Breast epithelium (tissue), 3 donors: ENCODE results near the gene OSBPL9.

Experiments
- POLR2AphosphoS5 ChIP-seq, 3 donors: sonication (generic); formaldehyde crosslinking; IDR thresholded peaks; one replicate each; pipeline ENCODE4 v1.6.1; 2017; ENCODE audit warnings: antibody characterized with exemption in 3 of 3
- TF ChIP-seq, protein P1 (sequence below), 3 donors: fragments of 450-650 bp; IDR thresholded peaks; one replicate each; pipeline ENCODE4 v1.5.1; 2016 to 2017; ENCODE audit warnings: antibody characterized with exemption in 3 of 3, mild to moderate bottlenecking in 3 of 3, moderate library complexity in 3 of 3

DNA sequence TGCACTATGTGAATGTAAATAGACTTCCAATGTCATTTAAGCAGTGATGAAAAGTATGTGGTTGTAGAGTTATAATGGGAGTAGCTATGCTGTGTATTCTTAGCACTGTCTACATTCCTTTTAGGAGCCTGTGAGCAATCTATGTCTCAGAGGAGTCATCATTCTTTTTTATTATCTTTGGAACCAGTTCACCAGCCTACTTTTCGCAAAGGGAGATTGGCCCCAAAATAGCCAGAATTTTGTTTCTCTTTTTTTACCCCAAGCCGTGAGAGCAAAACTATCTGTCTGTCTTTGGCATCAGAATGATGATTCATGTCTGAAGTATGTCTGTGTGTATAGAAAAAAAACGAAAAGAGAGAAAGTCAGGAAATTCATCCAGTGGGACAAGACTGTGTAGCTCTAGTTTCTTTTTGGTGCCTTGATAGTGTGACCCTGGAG, 44.2 kb downstream of the OSBPL9 start:
- TF ChIP-seq, protein P1, sequence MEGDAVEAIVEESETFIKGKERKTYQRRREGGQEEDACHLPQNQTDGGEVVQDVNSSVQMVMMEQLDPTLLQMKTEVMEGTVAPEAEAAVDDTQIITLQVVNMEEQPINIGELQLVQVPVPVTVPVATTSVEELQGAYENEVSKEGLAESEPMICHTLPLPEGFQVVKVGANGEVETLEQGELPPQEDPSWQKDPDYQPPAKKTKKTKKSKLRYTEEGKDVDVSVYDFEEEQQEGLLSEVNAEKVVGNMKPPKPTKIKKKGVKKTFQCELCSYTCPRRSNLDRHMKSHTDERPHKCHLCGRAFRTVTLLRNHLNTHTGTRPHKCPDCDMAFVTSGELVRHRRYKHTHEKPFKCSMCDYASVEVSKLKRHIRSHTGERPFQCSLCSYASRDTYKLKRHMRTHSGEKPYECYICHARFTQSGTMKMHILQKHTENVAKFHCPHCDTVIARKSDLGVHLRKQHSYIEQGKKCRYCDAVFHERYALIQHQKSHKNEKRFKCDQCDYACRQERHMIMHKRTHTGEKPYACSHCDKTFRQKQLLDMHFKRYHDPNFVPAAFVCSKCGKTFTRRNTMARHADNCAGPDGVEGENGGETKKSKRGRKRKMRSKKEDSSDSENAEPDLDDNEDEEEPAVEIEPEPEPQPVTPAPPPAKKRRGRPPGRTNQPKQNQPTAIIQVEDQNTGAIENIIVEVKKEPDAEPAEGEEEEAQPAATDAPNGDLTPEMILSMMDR (IDR thresholded peaks at IDR 0.05): no peak
- no peak for TF ChIP-seq POLR2AphosphoS5 (IDR thresholded peaks at IDR 0.05)
